HK-2 (cell line): ENCODE results near the gene ANTXR2.

Experiments used
- DNase-seq: peaks from one replicate; pipeline ENCODE4 v3.0.0-alpha.2; 2018; ENCODE audit not compliant: unreplicated experiment

The ANTXR2 gene

GRCh38 chr4:79864500-79865200, 208.4 kb downstream of the ANTXR2 start:
- DNase-seq: no peak

- no peak for DNase-seq
Measured at GRCh38 chr4:79863333-79863732, 209.7 kb downstream of the ANTXR2 start.

- DNase-seq: no peak
Measured at GRCh38 chr4:79862821-79863220, 210.2 kb downstream of the ANTXR2 start.

GRCh38 chr4:79857811-79858210, 215.2 kb downstream of the ANTXR2 start:
- no peak for DNase-seq

- no peak for DNase-seq
Measured at GRCh38 chr4:79856196-79856595, 216.8 kb downstream of the ANTXR2 start.

GRCh38 chr4:79854856-79855502, 218.1 kb downstream of the ANTXR2 start:
- no peak for DNase-seq

GRCh38 chr4:79852305-79852730, 220.7 kb downstream of the ANTXR2 start:
- no peak for DNase-seq

- DNase-seq: no peak
Measured at GRCh38 chr4:79851625-79852304, 221.3 kb downstream of the ANTXR2 start.
